GM12878 (cell line): Measurements from ENCODE around the gene MYO16. TPM values are rescaled to one million over a fixed set of nuclear protein-coding genes. Genes with fewer than 3 reads are reported as not detected.
A peak's percentile ranks its signal among the peaks of the same experiment; 100 is the strongest.

Experiments
- ATF7 ChIP-seq: fragments of 450-650 bp; IDR thresholded peaks from 2 replicates; pipeline ENCODE4 v1.6.1; 2016; ENCODE audit warnings: low read depth, mild to moderate bottlenecking
- BHLHE40 ChIP-seq, 2 experiments: fragments of 450-650 bp in 1 of 2; IDR thresholded peaks; 2 replicates each; pipeline ENCODE4 v1.6.1; 2011 to 2017; ENCODE audit warnings: low read depth in 2 of 2, borderline replicate concordance in 1 of 2, improper control_type of control experiment in 1 of 2, low read length in 1 of 2, mild to moderate bottlenecking in 1 of 2
- IKZF1 ChIP-seq: fragments of 450-650 bp; conservative IDR thresholded peaks from 2 replicates; pipeline ENCODE4 v1.6.1; 2017; ENCODE audit warnings: antibody characterized with exemption, mild to moderate bottlenecking
- IKZF2 ChIP-seq, 2 experiments: fragments of 450-650 bp; IDR thresholded peaks; 2 replicates each; pipeline ENCODE4 v1.6.1; 2017; ENCODE audit warnings: mild to moderate bottlenecking in 2 of 2, moderate library complexity in 2 of 2
- IRF4 ChIP-seq: IDR thresholded peaks from 2 replicates; pipeline ENCODE4 v1.6.1; 2011; ENCODE audit warnings: low read depth, low read length
- MTA2 ChIP-seq: fragments of 450-650 bp; IDR thresholded peaks from 2 replicates; pipeline ENCODE4 v1.6.1; 2016; ENCODE audit warnings: low read depth, mild to moderate bottlenecking, moderate library complexity
- MXI1 ChIP-seq: fragments of 150-350 bp; IDR thresholded peaks from 2 replicates; pipeline ENCODE4 v1.6.1; 2011; ENCODE audit warnings: low read depth, mild to moderate bottlenecking, inconsistent platforms, low read length, improper control_type of control experiment
- NR2F1 ChIP-seq: fragments of 450-650 bp; conservative IDR thresholded peaks from 2 replicates; pipeline ENCODE4 v1.6.1; 2017; ENCODE audit warnings: mild to moderate bottlenecking
- PBX3 ChIP-seq: IDR thresholded peaks from 2 replicates; pipeline ENCODE4 v1.6.1; 2011; ENCODE audit warnings: mild to moderate bottlenecking, low read depth, low read length, moderate library complexity; ENCODE audit not compliant: insufficient replicate concordance
- PRDM15 ChIP-seq: fragments of 450-650 bp; formaldehyde crosslinking; IDR thresholded peaks from 2 replicates; pipeline ENCODE4 v1.4.0; 2020; ENCODE audit warnings: mild to moderate bottlenecking, moderate library complexity
- RAD51 ChIP-seq: fragments of 450-650 bp; IDR thresholded peaks from 2 replicates; pipeline ENCODE4 v1.6.1; 2016; ENCODE audit warnings: moderate library complexity, mild to moderate bottlenecking, inconsistent platforms
- SIN3A ChIP-seq: IDR thresholded peaks from 2 replicates; pipeline ENCODE4 v1.6.1; 2012; ENCODE audit warnings: low read depth, low read length, improper control_type of control experiment
- SKIL ChIP-seq: fragments of 450-650 bp; IDR thresholded peaks from 2 replicates; pipeline ENCODE4 v1.6.1; 2017; ENCODE audit warnings: mild to moderate bottlenecking, low read depth, inconsistent platforms; ENCODE audit not compliant: poor library complexity, severe bottlenecking
- SREBF2 ChIP-seq: IDR thresholded peaks from 2 replicates; pipeline ENCODE4 v1.6.1; 2012; ENCODE audit warnings: mild to moderate bottlenecking, low read length
- TCF12 ChIP-seq: IDR thresholded peaks from 2 replicates; pipeline ENCODE4 v1.6.1; 2011; ENCODE audit warnings: low read depth, mild to moderate bottlenecking, low read length
- polyA plus RNA-seq, 11 experiments: library from polyadenylated mRNA; depleted of rRNA in 4 of 11; unstranded in 6 of 11; stranded (reverse) in 5 of 11; fragments of >200 nt; fragmentation: Nextera tagmentation in 4 of 11; fragmentation: Illumina TruSeq in 1 of 11; extraction: Ambion mirVana in 4 of 11; extraction: Trizol in 1 of 11; gene quantifications; 1 replicate in 1 of 11; 2 replicates in 10 of 11; pipeline versions ENCODE4 v1.2.1 to v1.2.3, GENCODE V29; 2011 to 2016; ENCODE audit warnings: inconsistent platforms in 2 of 11, missing spikeins in 2 of 11, low read depth in 1 of 11
- total RNA-seq, 4 experiments: library from RNA; depleted of rRNA in 3 of 4; stranded (reverse); fragments of >200 nt in 3 of 4; fragmentation: Illumina TruSeq in 1 of 4; extraction: Trizol in 1 of 4; gene quantifications; 2 replicates each; pipeline versions ENCODE4 v1.2.1 to v1.2.3, GENCODE V29; 2013 to 2021
- TF ChIP-seq, protein P1 (sequence below): fragments of 450-650 bp; IDR thresholded peaks from 2 replicates; pipeline ENCODE4 v1.6.1; 2016; ENCODE audit warnings: mild to moderate bottlenecking
- TF ChIP-seq, protein P2 (sequence below): IDR thresholded peaks from 2 replicates; pipeline ENCODE4 v1.6.1; 2011; ENCODE audit warnings: borderline replicate concordance, low read depth, mild to moderate bottlenecking, moderate library complexity, mixed read lengths, low read length; ENCODE audit not compliant: insufficient read depth; ENCODE audit errors: extremely low read length

Gene MYO16
- total and polyA plus RNA-seq, 10 of the 15 experiments (the other 5 are each of a cell fraction or from before 2014, with no cell fraction given): under 0.01 to 1.7 (median 0.05) TPM; not detected in 4

DNA sequence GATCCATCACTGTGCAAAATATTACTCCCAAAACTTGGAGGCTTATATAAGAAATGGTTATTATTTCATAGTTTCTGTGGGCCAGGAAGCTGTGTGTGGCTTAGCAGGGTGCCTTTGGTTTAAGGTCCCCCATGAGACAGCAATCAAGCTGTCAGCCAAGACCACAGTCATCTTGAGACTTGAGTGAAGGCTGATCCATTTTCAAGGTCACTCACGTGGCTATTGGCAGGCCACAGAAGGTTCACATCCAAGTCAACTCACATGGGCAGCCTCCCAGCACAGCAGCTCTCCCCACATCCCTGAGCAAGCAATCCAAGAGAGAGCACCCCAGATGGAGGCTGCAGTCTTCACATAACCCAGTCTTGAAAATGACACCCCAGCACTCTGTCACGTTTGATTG is 537.4 kb downstream of the MYO16 start (continued):
- TF ChIP-seq, protein P1, sequence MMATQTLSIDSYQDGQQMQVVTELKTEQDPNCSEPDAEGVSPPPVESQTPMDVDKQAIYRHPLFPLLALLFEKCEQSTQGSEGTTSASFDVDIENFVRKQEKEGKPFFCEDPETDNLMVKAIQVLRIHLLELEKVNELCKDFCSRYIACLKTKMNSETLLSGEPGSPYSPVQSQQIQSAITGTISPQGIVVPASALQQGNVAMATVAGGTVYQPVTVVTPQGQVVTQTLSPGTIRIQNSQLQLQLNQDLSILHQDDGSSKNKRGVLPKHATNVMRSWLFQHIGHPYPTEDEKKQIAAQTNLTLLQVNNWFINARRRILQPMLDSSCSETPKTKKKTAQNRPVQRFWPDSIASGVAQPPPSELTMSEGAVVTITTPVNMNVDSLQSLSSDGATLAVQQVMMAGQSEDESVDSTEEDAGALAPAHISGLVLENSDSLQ: peak; percentile 81
- TF ChIP-seq NR2F1 (peak; percentile 70), PRDM15 (CRISPR knock-in tag) (no peak), SIN3A (no peak), IKZF1 (peak; percentile 69), RAD51 (no peak), IRF4 (0 out of 2 replicates have a peak, but pooled peaks have one; percentile 44), SKIL (no peak), BHLHE40 (IDR thresholded peaks at IDR 0.05; ENCODE audit: borderline replicate concordance in 1 of 2, low read depth in 2 of 2, low read length in 1 of 2) (peak; percentile 86 to 91), ATF7 (peak; percentile 22; the same call in 1 of the 2 replicates), IKZF2 (IDR thresholded peaks at IDR 0.05) (peak; percentile 53 to 65; a peak in 2 of 4 replicates), PBX3 (peak; percentile 77), MTA2 (peak; percentile 61; the same call in 1 of the 2 replicates), SREBF2 (no peak), MXI1 (peak; percentile 58; the same call in 1 of the 2 replicates), TCF12 (0 out of 2 replicates have a peak, but pooled peaks have one; percentile 25)
- TF ChIP-seq, protein P2, sequence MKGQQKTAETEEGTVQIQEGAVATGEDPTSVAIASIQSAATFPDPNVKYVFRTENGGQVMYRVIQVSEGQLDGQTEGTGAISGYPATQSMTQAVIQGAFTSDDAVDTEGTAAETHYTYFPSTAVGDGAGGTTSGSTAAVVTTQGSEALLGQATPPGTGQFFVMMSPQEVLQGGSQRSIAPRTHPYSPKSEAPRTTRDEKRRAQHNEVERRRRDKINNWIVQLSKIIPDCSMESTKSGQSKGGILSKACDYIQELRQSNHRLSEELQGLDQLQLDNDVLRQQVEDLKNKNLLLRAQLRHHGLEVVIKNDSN: no peak
- TF ChIP-seq, all 136 proteins: peak for 21
